ENCODE results near the gene GIPC1.
"Not testable (repeated sequence)": the region's sequence is repeated elsewhere in the genome, so short reads cannot be mapped to it uniquely, and the experiment has no call there.

- not testable (repeated sequence) for TF ChIP-seq CTCF (conservative IDR thresholded peaks at IDR 0.05 in 1 of 2, IDR thresholded peaks at IDR 0.05 in 1 of 2; ENCODE audit: low read depth in 1 of 2, low read length in 2 of 2); EZH2 (IDR thresholded peaks at IDR 0.05; ENCODE audit: low read length, missing control alignments)
These were observed 8.6 kb upstream of the GIPC1 start for GRCh38 chr19:14504575-14504974.
